Trophoblast cell (in vitro differentiated cells and primary cell): ENCODE results near the gene FNDC1.
A peak's percentile ranks its signal among the peaks of the same experiment; 100 is the strongest.

ENCODE experiments used
- DNase-seq, 2 donors: peaks; one replicate each; pipeline ENCODE4 v3.0.0-alpha.2; 2016
- H2AFZ ChIP-seq: 2 replicates; pipeline ENCODE4 v1.6.1; 2013; ENCODE audit warnings: low read length, moderate library complexity, mild to moderate bottlenecking; ENCODE audit not compliant: insufficient read depth, poor library complexity
- H2AK5ac ChIP-seq: 2 replicates; pipeline ENCODE4 v1.6.1; 2013; ENCODE audit warnings: mild to moderate bottlenecking, low read length
- H2BK120ac ChIP-seq: 2 replicates; pipeline ENCODE4 v1.6.1; 2013; ENCODE audit warnings: low read length, mild to moderate bottlenecking, moderate library complexity; ENCODE audit not compliant: insufficient read depth, poor library complexity
- H2BK12ac ChIP-seq: 2 replicates; pipeline ENCODE4 v1.6.1; 2013; ENCODE audit warnings: mild to moderate bottlenecking, low read length, moderate library complexity
- H2BK5ac ChIP-seq: 2 replicates; pipeline ENCODE4 v1.6.1; 2013; ENCODE audit warnings: low read length, low read depth, moderate library complexity, mild to moderate bottlenecking; ENCODE audit not compliant: poor library complexity
- H3K14ac ChIP-seq: 2 replicates; pipeline ENCODE4 v1.6.1; 2013; ENCODE audit warnings: mild to moderate bottlenecking, low read length
- H3K18ac ChIP-seq: 2 replicates; pipeline ENCODE4 v1.6.1; 2013; ENCODE audit warnings: mild to moderate bottlenecking, low read length
- H3K23ac ChIP-seq: 2 replicates; pipeline ENCODE4 v1.6.1; 2013; ENCODE audit warnings: low read length
- H3K27ac ChIP-seq: 2 replicates; pipeline ENCODE4 v1.5.1; 2013; ENCODE audit warnings: low read depth, mild to moderate bottlenecking, inconsistent platforms, low read length, moderate library complexity
- H3K27me3 ChIP-seq: 2 replicates; pipeline ENCODE4 v1.6.1; 2013; ENCODE audit warnings: inconsistent platforms, mild to moderate bottlenecking, low read length, moderate library complexity; ENCODE audit not compliant: insufficient read depth
- H3K36me3 ChIP-seq, 2 experiments: 1 replicate in 1 of 2; 2 replicates in 1 of 2; pipeline ENCODE4 v1.6.1; 2013; ENCODE audit warnings: low read length in 2 of 2, mild to moderate bottlenecking in 2 of 2, moderate library complexity in 1 of 2; ENCODE audit not compliant: insufficient read depth in 2 of 2, control insufficient read depth in 1 of 2
- H3K4ac ChIP-seq: 2 replicates; pipeline ENCODE4 v1.6.1; 2013; ENCODE audit warnings: low read depth, mild to moderate bottlenecking, low read length, moderate library complexity
- H3K4me1 ChIP-seq, 2 experiments: 1 replicate in 1 of 2; 2 replicates in 1 of 2; pipeline ENCODE4 v1.6.1; 2013; ENCODE audit warnings: low read length in 2 of 2, mild to moderate bottlenecking in 2 of 2, moderate library complexity in 1 of 2; ENCODE audit not compliant: insufficient read depth in 2 of 2, control insufficient read depth in 1 of 2
- H3K4me2 ChIP-seq: 2 replicates; pipeline ENCODE4 v1.6.1; 2013; ENCODE audit warnings: inconsistent platforms, mild to moderate bottlenecking, low read length, moderate library complexity
- H3K4me3 ChIP-seq: 2 replicates; pipeline ENCODE4 v1.5.1; 2013; ENCODE audit warnings: mild to moderate bottlenecking, low read depth, low read length, inconsistent platforms
- H3K79me1 ChIP-seq: one replicate; pipeline ENCODE4 v1.6.1; 2013; ENCODE audit warnings: low read length
- H3K79me2 ChIP-seq: 2 replicates; pipeline ENCODE4 v1.6.1; 2013; ENCODE audit warnings: low read length, mild to moderate bottlenecking; ENCODE audit not compliant: control insufficient read depth, insufficient read depth, poor library complexity
- H3K9ac ChIP-seq: 2 replicates; pipeline ENCODE4 v1.6.1; 2013; ENCODE audit warnings: mild to moderate bottlenecking, low read length
- H3K9me3 ChIP-seq: 2 replicates; pipeline ENCODE4 v1.6.1; 2013; ENCODE audit warnings: low read depth, mild to moderate bottlenecking, control low read depth, inconsistent platforms, low read length; ENCODE audit not compliant: insufficient read depth
- H4K12ac ChIP-seq: 2 replicates; pipeline ENCODE4 v1.6.1; 2013; ENCODE audit warnings: low read depth, mild to moderate bottlenecking, low read length, moderate library complexity
- H4K8ac ChIP-seq: 2 replicates; pipeline ENCODE4 v1.6.1; 2013; ENCODE audit warnings: low read depth, mild to moderate bottlenecking, low read length, moderate library complexity
- H4K91ac ChIP-seq: one replicate; pipeline ENCODE4 v1.6.1; 2013; ENCODE audit warnings: low read depth, mild to moderate bottlenecking, low read length, moderate library complexity
- WGBS: extraction: QIAGEN DNeasy Blood & Tissue Kit; methylation state at CpG from one replicate; pipeline ENCODE4 v1.1.7; 2013; ENCODE audit warnings: missing lambda C conversion rate; ENCODE audit not compliant: insufficient read length, insufficient coverage; ENCODE audit errors: extremely low coverage; 5-methylcytosine and 5-hydroxymethylcytosine counted together

Gene FNDC1

DNA sequence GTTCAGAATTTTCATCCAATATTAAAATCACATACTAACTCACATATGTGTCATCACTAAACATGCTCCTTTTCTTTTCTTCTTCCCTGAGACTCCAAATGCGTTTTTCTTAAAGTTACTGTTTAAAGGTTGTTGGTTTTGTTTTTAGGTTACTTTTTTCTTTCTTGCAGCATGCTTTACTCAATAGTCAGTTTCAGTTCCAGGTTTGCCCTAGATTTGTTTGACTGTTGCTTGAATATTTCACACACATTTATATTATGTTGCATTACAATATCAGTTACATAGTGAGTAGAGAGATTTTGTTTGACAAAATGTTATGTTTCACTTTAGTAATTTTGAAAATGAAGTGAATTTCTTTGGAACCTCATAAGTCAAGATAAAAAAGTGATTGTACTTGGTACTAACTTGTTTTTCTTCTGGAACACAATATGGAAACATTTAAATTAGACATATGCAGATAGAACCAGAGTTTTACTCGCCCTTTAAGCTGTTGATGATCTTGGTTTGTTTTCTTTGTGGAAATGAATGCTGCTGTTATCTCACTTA is 27.3 kb downstream of the FNDC1 start:
- Histone ChIP-seq H2AFZ (no peak overlapping the region), H3K4me1 (no peaks in the 10 kb centered on the region), H2AK5ac (no peak overlapping the region), H3K4me3 (no peak overlapping the region), H3K4me2 (no peak overlapping the region), H2BK12ac (no peak overlapping the region), H3K4ac (no peak overlapping the region), H2BK5ac (no peak overlapping the region), H3K9ac (no peak overlapping the region), H3K36me3 (no peaks in the 10 kb centered on the region), H3K27me3 (no peaks in the 10 kb centered on the region), H3K9me3 (no peaks in the 10 kb centered on the region), H3K23ac (no peak overlapping the region), H3K79me2 (no peaks in the 10 kb centered on the region), H4K8ac (no peak overlapping the region), H3K14ac (no peak overlapping the region), H3K79me1 (no peaks in the 10 kb centered on the region), H3K18ac (no peak overlapping the region), H4K12ac (no peak overlapping the region), H2BK120ac (no peak overlapping the region), H3K27ac (no peak overlapping the region), H4K91ac (no peak overlapping the region)
- no peak for DNase-seq
- WGBS: no CpG with 5 or more reads among the region's 2 CpGs

DNA sequence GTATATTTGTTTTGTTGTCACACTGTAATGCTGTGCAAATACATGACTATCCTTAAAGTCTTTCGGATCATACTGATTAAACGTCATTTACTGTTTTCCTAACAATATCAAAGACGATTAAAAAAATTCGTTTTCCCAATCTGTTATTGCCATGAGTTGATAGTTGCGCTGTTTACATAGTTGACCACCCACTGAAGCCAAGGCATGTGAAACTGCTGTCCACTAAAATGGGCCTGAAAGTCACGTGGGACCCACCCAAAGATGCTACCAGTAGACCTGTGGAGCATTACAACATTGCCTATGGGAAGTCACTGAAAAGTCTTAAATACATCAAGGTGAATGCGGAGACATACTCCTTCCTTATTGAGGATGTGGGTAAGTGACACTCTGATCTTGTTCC is 28.1 kb downstream of the FNDC1 start:
- DNase-seq: peak in 1 of 2 donors; percentile 5
- no peak overlapping the region for H4K8ac ChIP-seq
- H2AK5ac ChIP-seq: no peak overlapping the region
- H3K23ac ChIP-seq: no peak overlapping the region
- no peaks in the 10 kb centered on the region for H3K79me2 ChIP-seq
- H2BK12ac ChIP-seq: no peak overlapping the region
- H3K9ac ChIP-seq: no peak overlapping the region
- no peaks in the 10 kb centered on the region for H3K9me3 ChIP-seq
- no peak overlapping the region for H2BK120ac ChIP-seq
- no peak overlapping the region for H2BK5ac ChIP-seq
- H3K27ac ChIP-seq: no peak overlapping the region
- no peak overlapping the region for H4K12ac ChIP-seq
- H2AFZ ChIP-seq: no peak overlapping the region
- H3K18ac ChIP-seq: no peak overlapping the region
- H3K4me3 ChIP-seq: no peak overlapping the region
- H3K36me3 ChIP-seq: no peaks in the 10 kb centered on the region
- no peaks in the 10 kb centered on the region for H3K27me3 ChIP-seq
- H3K4me1 ChIP-seq: no peaks in the 10 kb centered on the region
- no peak overlapping the region for H4K91ac ChIP-seq
- H3K14ac ChIP-seq: no peak overlapping the region
- H3K4ac ChIP-seq: no peak overlapping the region
- no CpG with 5 or more reads among the region's 7 CpGs for WGBS
- H3K4me2 ChIP-seq: no peak overlapping the region
- no peaks in the 10 kb centered on the region for H3K79me1 ChIP-seq

DNA sequence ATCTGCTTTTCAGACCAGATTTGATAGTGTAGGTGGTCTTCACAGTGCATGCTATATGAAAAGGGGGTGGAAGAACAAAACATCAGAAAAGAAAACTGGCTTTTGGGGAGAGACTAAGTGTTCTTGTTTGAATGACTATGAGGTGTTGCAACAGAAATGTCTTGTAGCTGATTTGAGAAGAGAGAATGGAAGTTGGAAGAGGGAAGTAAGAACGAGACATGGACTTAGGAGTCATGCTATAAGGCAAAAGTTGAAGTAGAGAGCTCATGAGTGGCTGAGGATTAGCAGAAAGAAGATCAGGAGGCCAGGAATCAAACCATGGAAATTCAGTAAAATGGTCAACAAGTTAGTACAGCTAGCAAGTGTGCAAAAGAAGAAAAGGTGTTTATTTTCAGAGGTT is 32.1 kb downstream of the FNDC1 start:
- Histone ChIP-seq H4K8ac (no peak overlapping the region), H3K18ac (no peak overlapping the region), H3K79me1 (no peaks in the 10 kb centered on the region), H3K4ac (no peak overlapping the region), H2BK120ac (no peak overlapping the region), H3K9ac (no peak overlapping the region), H3K14ac (no peak overlapping the region), H3K9me3 (no peaks in the 10 kb centered on the region), H2BK12ac (no peak overlapping the region), H3K4me1 (peaks cover 0 to 3% of the 10 kb centered on the region in 2 experiments), H3K27ac (no peak overlapping the region), H4K12ac (no peak overlapping the region), H4K91ac (no peak overlapping the region), H3K27me3 (no peaks in the 10 kb centered on the region), H3K23ac (no peak overlapping the region), H3K4me3 (no peak overlapping the region), H3K36me3 (no peaks in the 10 kb centered on the region), H3K4me2 (no peak overlapping the region), H2AK5ac (no peak overlapping the region), H2AFZ (no peak overlapping the region), H3K79me2 (no peaks in the 10 kb centered on the region), H2BK5ac (no peak overlapping the region)
- no CpG with 5 or more reads among the region's 1 CpG for WGBS
- no peak for DNase-seq

- H3K9ac ChIP-seq: no peak overlapping the region
- H4K91ac ChIP-seq: no peak overlapping the region
- H2BK5ac ChIP-seq: no peak overlapping the region
- no peak overlapping the region for H2AFZ ChIP-seq
- H3K79me1 ChIP-seq: no peaks in the 10 kb centered on the region
- DNase-seq: peak in 1 of 2 donors; percentile 16
- no peaks in the 10 kb centered on the region for H3K36me3 ChIP-seq
- no peak overlapping the region for H3K4me2 ChIP-seq
- no peak overlapping the region for H2AK5ac ChIP-seq
- no peak overlapping the region for H2BK120ac ChIP-seq
- H3K4me1 ChIP-seq: peaks cover 0 to 3% of the 10 kb centered on the region in 2 experiments
- H3K18ac ChIP-seq: no peak overlapping the region
- no peaks in the 10 kb centered on the region for H3K79me2 ChIP-seq
- H3K23ac ChIP-seq: no peak overlapping the region
- no peaks in the 10 kb centered on the region for H3K9me3 ChIP-seq
- H3K4ac ChIP-seq: no peak overlapping the region
- WGBS: no CpG with 5 or more reads among the region's 9 CpGs
- no peak overlapping the region for H2BK12ac ChIP-seq
- H3K4me3 ChIP-seq: no peak overlapping the region
- no peak overlapping the region for H4K12ac ChIP-seq
- no peak overlapping the region for H3K27ac ChIP-seq
- no peak overlapping the region for H4K8ac ChIP-seq
- H3K14ac ChIP-seq: no peak overlapping the region
- no peaks in the 10 kb centered on the region for H3K27me3 ChIP-seq
Measured at GRCh38 chr6:159203304-159204005, 34.3 kb downstream of the FNDC1 start.
